ENCODE measurements around the gene F2RL3. TPM values are rescaled to one million over a fixed set of nuclear protein-coding genes. Genes with fewer than 3 reads are reported as not detected.

The F2RL3 gene
- total and polyA plus RNA-seq, 2 of the 8 experiments (the other 6 are each of a cell fraction or from before 2014, with no cell fraction given): not detected

DNA sequence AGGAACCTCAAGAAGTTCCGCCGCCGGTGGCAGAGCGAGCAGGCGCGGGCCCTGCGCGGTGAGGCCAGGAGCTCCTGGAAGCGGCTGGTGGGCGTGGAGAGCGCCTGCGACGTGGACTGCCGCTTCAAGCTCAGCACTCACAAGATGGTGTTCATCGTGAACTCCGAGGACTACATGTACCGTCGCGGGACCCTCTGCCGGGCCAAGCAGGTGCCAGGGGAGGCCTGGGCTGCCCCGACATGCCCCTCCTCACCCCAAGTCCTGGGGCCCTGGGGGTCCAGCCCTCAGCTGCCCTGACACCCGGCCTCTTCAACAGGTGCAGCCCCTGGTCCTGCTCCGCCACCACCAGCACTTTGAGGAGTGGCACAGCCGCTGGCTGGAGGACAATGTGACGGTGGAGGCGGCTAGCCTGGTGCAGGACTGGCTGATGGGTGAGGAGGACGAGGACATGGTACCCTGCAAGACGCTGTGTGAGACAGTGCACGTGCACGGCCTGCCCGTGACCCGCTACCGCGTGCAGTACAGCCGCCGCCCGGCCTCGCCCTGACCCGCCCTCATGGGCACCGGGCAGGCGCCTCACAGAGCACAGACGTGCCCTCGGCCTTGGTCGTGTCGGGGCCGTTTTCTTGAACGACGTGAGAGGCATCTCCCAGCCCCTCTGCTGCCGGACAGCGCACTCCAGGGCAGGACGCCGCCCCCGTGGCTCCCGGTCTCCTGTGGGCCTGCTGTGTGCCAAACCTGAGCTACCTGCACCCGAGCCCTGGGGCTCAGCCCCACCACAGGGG, 10.4 kb upstream of the F2RL3 start (continued):
- TF ChIP-seq BACH1 (IDR thresholded peaks at IDR 0.05; ENCODE audit: low read length): no peak
- no peak for TF ChIP-seq FOSL1 (IDR thresholded peaks at IDR 0.05; ENCODE audit: insufficient read depth, low read depth, low read length)
- no peak for TF ChIP-seq RAD21 (IDR thresholded peaks at IDR 0.05 in 1 of 2, conservative IDR thresholded peaks at IDR 0.05 in 1 of 2; ENCODE audit: low read depth in 2 of 2, low read length in 2 of 2)
- TF ChIP-seq TAF7 (optimal IDR thresholded peaks at IDR 0.05; ENCODE audit: borderline replicate concordance, low read depth, low read length): no peak
- TF ChIP-seq SP1 (IDR thresholded peaks at IDR 0.05; ENCODE audit: low read depth, low read length): no peak
- TF ChIP-seq GABPA (IDR thresholded peaks at IDR 0.05; ENCODE audit: borderline replicate concordance, insufficient read depth, low read length): no peak
- no peak for TF ChIP-seq SIRT6 (IDR thresholded peaks at IDR 0.05; ENCODE audit: low read length)

All from H1 (cell line).